ENCODE results near the gene TNFRSF25. TPM values are rescaled to one million over a fixed set of nuclear protein-coding genes. Genes with fewer than 3 reads are reported as not detected.

TNFRSF25 gene
- total RNA-seq, 1 experiment from 2014 or later, result 19.5 TPM

GRCh38 chr1:6490181-6491080, 24.5 kb upstream of the TNFRSF25 start (continued):
- TF ChIP-seq ATF2 (CRISPR knock-in tag; IDR thresholded peaks at IDR 0.05; ENCODE audit: borderline replicate concordance, low read depth) (no peak), ERG (CRISPR knock-in tag; IDR thresholded peaks at IDR 0.05) (no peak), GABPB1 (CRISPR knock-in tag; IDR thresholded peaks at IDR 0.05) (0 out of 2 replicates have a peak, but pooled peaks have one; percentile 11), NFATC4 (CRISPR knock-in tag; IDR thresholded peaks at IDR 0.05) (no peak), HMGXB4 (CRISPR knock-in tag; IDR thresholded peaks at IDR 0.05) (peak; percentile 87), FOXP1 (CRISPR knock-in tag; IDR thresholded peaks at IDR 0.05; ENCODE audit: borderline replicate concordance) (no peak), ZBTB43 (CRISPR knock-in tag; IDR thresholded peaks at IDR 0.05) (peak; percentile 55; the same call in 1 of the 2 replicates), E2F4 (CRISPR knock-in tag; IDR thresholded peaks at IDR 0.05; ENCODE audit: borderline replicate concordance, low read depth) (no peak), IRF1 (CRISPR knock-in tag; IDR thresholded peaks at IDR 0.05) (no peak), E2F1 (CRISPR knock-in tag; IDR thresholded peaks at IDR 0.05) (no peak), NR3C1 (CRISPR knock-in tag; conservative IDR thresholded peaks at IDR 0.05; ENCODE audit: low read depth) (no peak), ZNF219 (CRISPR knock-in tag; IDR thresholded peaks at IDR 0.05; ENCODE audit: borderline replicate concordance) (no peak), USF1 (CRISPR knock-in tag; IDR thresholded peaks at IDR 0.05) (no peak), PRRX2 (CRISPR knock-in tag; IDR thresholded peaks at IDR 0.05) (no peak), ARID4B (CRISPR knock-in tag; IDR thresholded peaks at IDR 0.05; ENCODE audit: borderline replicate concordance) (no peak), FOXK1 (CRISPR knock-in tag; IDR thresholded peaks at IDR 0.05) (no peak), MAX (CRISPR knock-in tag; IDR thresholded peaks at IDR 0.05) (peak; percentile 61), IRF2 (CRISPR knock-in tag; IDR thresholded peaks at IDR 0.05; ENCODE audit: borderline replicate concordance, low read depth) (no peak), STAT6 (CRISPR knock-in tag; conservative IDR thresholded peaks at IDR 0.05; ENCODE audit: low read depth) (no peak)
